SU-DHL-6 (cell line): ENCODE measurements around the gene CRY2.
A peak's percentile ranks its signal among the peaks of the same experiment; 100 is the strongest.

Experiments used
- H2AFZ ChIP-seq: fragments of 200-600 bp; sonication (generic); 2 replicates; pipeline ENCODE4 v1.6.1; 2014; ENCODE audit warnings: low read depth, mild to moderate bottlenecking, moderate library complexity, mixed read lengths, antibody characterized with exemption, low read length; ENCODE audit not compliant: severe bottlenecking
- H3F3A ChIP-seq: fragments of 200-600 bp; shearing (Covaris generic); 2 replicates; pipeline ENCODE4 v1.6.0; 2016; ENCODE audit warnings: antibody characterized with exemption, mild to moderate bottlenecking; ENCODE audit not compliant: insufficient read depth
- H3K27ac ChIP-seq: fragments of 200-600 bp; sonication (generic); 2 replicates; pipeline ENCODE4 v1.5.1; 2016; ENCODE audit warnings: low read depth, mild to moderate bottlenecking, low read length, moderate library complexity, mixed read lengths
- H3K27me3 ChIP-seq: fragments of 200-600 bp; sonication (generic), shearing (Covaris generic); 2 replicates; pipeline ENCODE4 v1.6.0; 2014; ENCODE audit warnings: mild to moderate bottlenecking, low read length
- H3K36me3 ChIP-seq: fragments of 200-600 bp; sonication (generic); 2 replicates; pipeline ENCODE4 v1.6.1; 2014; ENCODE audit warnings: mild to moderate bottlenecking, low read length, mixed read lengths
- H3K4me2 ChIP-seq: fragments of 300-600, 200-600 bp; shearing (Covaris generic), sonication (generic); 2 replicates; pipeline ENCODE4 v1.6.0; 2014; ENCODE audit warnings: low read length, low read depth, mild to moderate bottlenecking; ENCODE audit not compliant: poor library complexity, severe bottlenecking
- H3K4me3 ChIP-seq: fragments of 200-600 bp; sonication (generic); 2 replicates; pipeline ENCODE4 v1.5.1; 2014; ENCODE audit warnings: antibody characterized with exemption, low read length, mild to moderate bottlenecking, mixed read lengths; ENCODE audit not compliant: insufficient read depth, poor library complexity, severe bottlenecking
- H3K79me2 ChIP-seq: fragments of 200-600 bp; sonication (generic); 2 replicates; pipeline ENCODE4 v1.6.1; 2014; ENCODE audit warnings: mild to moderate bottlenecking, low read length, moderate library complexity; ENCODE audit not compliant: insufficient read depth
- H3K9ac ChIP-seq: fragments of 200-600 bp; sonication (generic); 2 replicates; pipeline ENCODE4 v1.7.0; 2014; ENCODE audit warnings: mild to moderate bottlenecking, low read length
- H3K9me2 ChIP-seq: fragments of 200-600 bp; sonication (generic); replicated peaks from 2 replicates; pipeline ENCODE4 v1.6.1; 2014; ENCODE audit warnings: low read length; ENCODE audit not compliant: insufficient read depth
- H3K9me3 ChIP-seq: fragments of 200-600 bp; sonication (generic); 2 replicates; pipeline ENCODE4 v1.6.1; 2014; ENCODE audit warnings: low read length, mixed read lengths; ENCODE audit not compliant: insufficient read depth
- H4K20me1 ChIP-seq: fragments of 200-600 bp; sonication (generic); 2 replicates; pipeline ENCODE4 v1.6.1; 2014; ENCODE audit warnings: low read depth, mild to moderate bottlenecking, antibody characterized with exemption, low read length, moderate library complexity, mixed read lengths
- CTCF ChIP-seq: fragments of 200-600 bp; sonication (generic); IDR thresholded peaks from one replicate; pipeline ENCODE4 v1.5.1; 2017; ENCODE audit warnings: antibody characterized with exemption, mild to moderate bottlenecking, low read length, moderate library complexity; ENCODE audit not compliant: insufficient read depth, poor library complexity, severe bottlenecking
- EZH2phosphoT487 ChIP-seq: fragments of 200-600 bp; sonication (generic), shearing (Covaris generic); conservative IDR thresholded peaks from 2 replicates; pipeline ENCODE4 v1.6.1; 2018; ENCODE audit warnings: mild to moderate bottlenecking, antibody characterized with exemption, low read length, moderate library complexity, mixed read lengths

The CRY2 gene

GRCh38 chr11:45930031-45930794 is 82.9 kb downstream of the CRY2 start:
- H3K4me2 ChIP-seq, result peak overlapping the region; percentile 93
- no peaks in the 10 kb centered on the region for H3K27me3 ChIP-seq
- H3K27ac ChIP-seq, result peak overlapping the region; percentile 89

GRCh38 chr11:45930951-45931570 is 83.8 kb downstream of the CRY2 start:
- H3K36me3 ChIP-seq, result no peaks in the 10 kb centered on the region
- no peaks in the 10 kb centered on the region for H3K9me2 ChIP-seq
- peak overlapping the region; percentile 93 for H3K4me2 ChIP-seq
- no peaks in the 10 kb centered on the region for H4K20me1 ChIP-seq
- no peak for TF ChIP-seq CTCF
- TF ChIP-seq EZH2phosphoT487, result no peak
- peak overlapping the region; percentile 62 for H3K9ac ChIP-seq
- H3K27me3 ChIP-seq, result no peaks in the 10 kb centered on the region
- H2AFZ ChIP-seq, result no peak overlapping the region
- H3F3A ChIP-seq, result peaks cover 41% of the 10 kb centered on the region
- no peak overlapping the region for H3K4me3 ChIP-seq
- 0 out of 2 replicates have a peak, but pooled peaks cover 9% of the 10 kb centered on the region for H3K79me2 ChIP-seq
- H3K9me3 ChIP-seq, result no peaks in the 10 kb centered on the region
- H3K27ac ChIP-seq, result peak overlapping the region; percentile 89

More at GRCh38 chr11:45930031-45930794, 82.9 kb downstream of the CRY2 start:
- peak overlapping the region; percentile 39 for H3K4me3 ChIP-seq
- no peak overlapping the region for H2AFZ ChIP-seq
- H3K36me3 ChIP-seq, result no peaks in the 10 kb centered on the region
- 0 out of 2 replicates have a peak, but pooled peaks cover 9% of the 10 kb centered on the region for H3K79me2 ChIP-seq
- H3K9me2 ChIP-seq, result no peaks in the 10 kb centered on the region
- no peaks in the 10 kb centered on the region for H4K20me1 ChIP-seq
- H3K9me3 ChIP-seq, result no peaks in the 10 kb centered on the region
- H3K9ac ChIP-seq, result peak overlapping the region; percentile 62
- no peak for TF ChIP-seq EZH2phosphoT487
- no peak for TF ChIP-seq CTCF
- peaks cover 35% of the 10 kb centered on the region for H3F3A ChIP-seq

GRCh38 chr11:45931739-45932138 is 84.5 kb downstream of the CRY2 start:
- Histone ChIP-seq H3F3A (peaks cover 44% of the 10 kb centered on the region), H3K9ac (peak overlapping the region; percentile 62), H3K27ac (peak overlapping the region; percentile 89), H3K36me3 (no peaks in the 10 kb centered on the region), H2AFZ (no peak overlapping the region), H4K20me1 (no peaks in the 10 kb centered on the region), H3K79me2 (0 out of 2 replicates have a peak, but pooled peaks cover 9% of the 10 kb centered on the region), H3K9me3 (no peaks in the 10 kb centered on the region), H3K9me2 (no peaks in the 10 kb centered on the region), H3K4me2 (peak overlapping the region; percentile 93), H3K27me3 (no peaks in the 10 kb centered on the region), H3K4me3 (peak overlapping the region; percentile 78)
- no peak for TF ChIP-seq EZH2phosphoT487
- TF ChIP-seq CTCF, result no peak
